Thymus (tissue), 11 donors: ENCODE results near the gene CMIP. TPM values are rescaled to one million over a fixed set of nuclear protein-coding genes. Genes with fewer than 3 reads are reported as not detected.

Source experiments
- DNase-seq, 9 donors: peaks; one replicate each; pipeline ENCODE4 v3.0.0-alpha.2; 2013; ENCODE audit warnings: low spot score in 9 of 9, low read depth in 6 of 9, missing footprints in 1 of 9
- H3K27ac ChIP-seq, 2 donors: one replicate each; pipeline ENCODE4 v1.5.1; 2013; ENCODE audit warnings: control low read depth in 1 of 2, low read depth in 1 of 2, low read length in 1 of 2, mild to moderate bottlenecking in 1 of 2, moderate library complexity in 1 of 2
- H3K27me3 ChIP-seq, 2 donors: one replicate each; pipeline ENCODE4 v1.5.1; 2013; ENCODE audit warnings: low read length in 1 of 2; ENCODE audit not compliant: control insufficient read depth in 2 of 2, insufficient read depth in 1 of 2
- H3K36me3 ChIP-seq, 2 donors: one replicate each; pipeline ENCODE4 v1.5.1; 2013; ENCODE audit warnings: low read length in 1 of 2, mild to moderate bottlenecking in 1 of 2, moderate library complexity in 1 of 2; ENCODE audit not compliant: control insufficient read depth in 2 of 2, insufficient read depth in 2 of 2
- H3K4me1 ChIP-seq, 2 donors: one replicate each; pipeline ENCODE4 v1.5.1; 2013; ENCODE audit warnings: low read length in 2 of 2; ENCODE audit not compliant: control insufficient read depth in 2 of 2, insufficient read depth in 2 of 2
- H3K4me3 ChIP-seq, 2 donors: one replicate each; pipeline ENCODE4 v1.5.1; 2013; ENCODE audit warnings: low read length in 2 of 2, control low read depth in 1 of 2, mild to moderate bottlenecking in 1 of 2
- H3K9me3 ChIP-seq, 2 donors: one replicate each; pipeline ENCODE4 v1.5.1; 2013; ENCODE audit warnings: low read length in 1 of 2, mild to moderate bottlenecking in 1 of 2; ENCODE audit not compliant: control insufficient read depth in 2 of 2, insufficient read depth in 1 of 2
- WGBS: extraction: QIAGEN DNeasy Blood & Tissue Kit; methylation state at CpG from one replicate; pipeline ENCODE4 v1.1.7; 2013; 5-methylcytosine and 5-hydroxymethylcytosine counted together
- polyA plus RNA-seq: library from polyadenylated mRNA; stranded (reverse); fragments of 200-250 nt; gene quantifications from one replicate; pipeline ENCODE4 v1.2.3, GENCODE V29; 2013
- total RNA-seq: library from RNA; stranded (reverse); fragments of 120-200 nt; gene quantifications from one replicate; pipeline ENCODE4 v1.2.4, GENCODE V29; 2013
- donor health status: healthy.

CMIP gene
- total and polyA plus RNA-seq, 2 donors: 5.2 to 19.4 TPM

DNA sequence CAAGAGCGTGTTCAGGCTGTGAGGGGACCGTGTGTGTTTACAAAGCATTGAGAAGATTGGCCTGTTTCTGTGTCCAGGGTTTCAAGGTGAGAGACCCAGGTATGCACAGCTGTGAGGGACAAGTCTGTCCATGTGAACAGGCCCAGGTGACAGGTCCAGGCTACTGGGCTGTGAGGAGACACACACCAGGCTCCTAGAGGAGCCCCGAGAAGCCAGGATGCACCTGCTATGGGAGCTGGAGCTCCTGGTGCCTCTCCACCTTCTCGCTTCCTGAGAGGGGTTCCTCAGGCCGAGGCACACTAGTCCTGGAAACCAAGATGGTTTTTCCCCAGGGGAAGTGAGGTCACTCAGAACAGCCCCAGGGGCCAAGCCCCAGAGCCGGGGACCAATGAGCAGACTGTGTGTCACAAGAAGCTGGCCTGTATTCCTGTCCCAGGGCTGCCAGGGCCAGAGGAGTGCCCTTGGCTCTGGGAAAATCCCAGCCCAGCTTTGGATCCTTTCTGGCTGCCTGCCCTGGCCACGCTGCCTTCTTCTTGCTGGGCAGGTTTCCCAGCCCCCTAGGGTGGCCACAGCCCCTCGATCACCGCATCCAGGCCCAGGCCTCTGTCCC is 181.0 kb downstream of the CMIP start:
- no peak overlapping the region for H3K4me3 ChIP-seq
- no peak overlapping the region for H3K27ac ChIP-seq
- peaks cover 0 to 21% of the 10 kb centered on the region in 2 donors for H3K4me1 ChIP-seq
- no peaks in the 10 kb centered on the region for H3K27me3 ChIP-seq
- peaks cover 12 to 17% of the 10 kb centered on the region in 2 donors for H3K36me3 ChIP-seq
- H3K9me3 ChIP-seq: no peaks in the 10 kb centered on the region
- WGBS: 78% methylated on average over 9 of the region's 9 CpGs
- no peak for DNase-seq

DNA sequence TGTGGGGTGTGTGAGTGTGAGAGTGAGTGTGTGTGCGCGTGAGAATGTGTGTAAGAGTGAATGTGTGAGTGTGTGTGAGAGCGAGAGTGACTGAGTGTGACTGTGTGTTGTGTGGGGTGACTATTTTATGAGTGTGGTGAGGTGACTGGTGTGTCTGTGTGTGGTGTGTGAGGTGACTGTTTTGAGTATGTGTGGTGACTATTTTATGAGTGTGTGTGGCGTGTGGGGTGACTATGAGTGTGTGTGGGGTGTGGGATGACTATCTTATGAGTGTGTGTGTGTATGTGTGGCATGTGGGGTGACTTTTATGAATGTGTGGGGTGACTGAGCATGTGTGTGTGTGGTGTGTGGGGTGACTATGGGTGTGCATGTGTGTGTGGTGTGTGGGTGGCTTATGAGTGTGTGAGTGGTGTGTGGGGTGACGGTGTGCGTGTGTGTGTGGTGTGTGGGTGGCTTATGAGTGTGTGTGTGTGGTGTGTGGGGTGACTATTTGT is 181.6 kb downstream of the CMIP start:
- Histone ChIP-seq H3K4me1 (peaks cover 0 to 23% of the 10 kb centered on the region in 2 donors), H3K9me3 (no peaks in the 10 kb centered on the region), H3K4me3 (no peak overlapping the region), H3K36me3 (peaks cover 12 to 17% of the 10 kb centered on the region in 2 donors), H3K27ac (no peak overlapping the region), H3K27me3 (no peaks in the 10 kb centered on the region)
- WGBS: 97% methylated on average over 6 of the region's 6 CpGs
- DNase-seq: no peak

DNA sequence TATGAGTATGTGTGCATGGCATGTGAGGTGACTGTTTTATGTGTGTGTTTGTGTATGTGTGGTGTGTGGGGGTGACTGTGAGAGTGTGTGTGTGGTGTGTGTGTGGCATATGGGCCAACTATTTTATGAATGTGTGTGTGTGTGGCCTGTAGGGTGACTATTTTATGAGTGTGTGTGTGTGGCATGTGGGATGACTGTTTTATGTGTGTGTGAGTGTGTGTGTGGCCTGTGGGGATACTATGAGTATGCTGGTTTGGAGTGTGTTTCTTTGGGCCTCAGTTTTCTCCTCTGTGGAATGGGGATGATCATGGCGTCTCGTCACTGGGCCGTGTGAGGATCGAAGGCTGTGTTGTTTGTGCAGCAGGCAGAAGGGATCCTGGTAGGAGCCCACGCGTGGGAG is 182.4 kb downstream of the CMIP start:
- DNase-seq: no peak
- Histone ChIP-seq H3K27ac (no peak overlapping the region), H3K36me3 (peaks cover 9 to 13% of the 10 kb centered on the region in 2 donors), H3K4me1 (peaks cover 0 to 26% of the 10 kb centered on the region in 2 donors), H3K9me3 (no peaks in the 10 kb centered on the region), H3K27me3 (no peaks in the 10 kb centered on the region), H3K4me3 (no peak overlapping the region)
- WGBS: 98% methylated on average over 6 of the region's 6 CpGs

DNA sequence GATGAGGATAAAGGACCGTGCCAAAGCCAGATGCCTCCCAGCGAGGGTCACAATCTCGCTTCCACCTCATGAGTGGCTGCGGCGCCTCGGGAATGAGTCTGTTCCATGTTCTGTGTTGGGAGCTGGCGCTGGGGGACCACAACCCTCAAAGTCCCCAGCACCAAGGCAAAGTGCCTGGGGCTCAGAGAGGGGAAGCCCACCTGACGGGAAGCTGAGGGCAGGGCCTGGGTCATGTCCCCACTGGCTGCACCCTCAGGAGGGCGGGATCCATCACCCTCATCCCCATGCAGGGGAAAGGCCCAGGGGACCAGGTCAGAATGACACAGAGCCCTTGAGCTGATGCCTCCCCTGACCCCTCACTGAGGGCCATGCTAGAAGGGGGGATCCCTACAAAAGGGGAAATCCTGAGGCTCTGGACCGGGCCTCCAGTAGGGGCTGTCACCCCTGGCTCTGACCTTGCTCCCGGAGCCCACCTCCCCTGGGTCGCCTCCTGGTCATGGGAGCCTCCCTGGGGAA is 183.2 kb downstream of the CMIP start:
- Histone ChIP-seq H3K27ac (no peak overlapping the region), H3K27me3 (no peaks in the 10 kb centered on the region), H3K36me3 (peaks cover 9 to 13% of the 10 kb centered on the region in 2 donors), H3K9me3 (no peaks in the 10 kb centered on the region), H3K4me1 (peaks cover 6 to 33% of the 10 kb centered on the region in 2 donors), H3K4me3 (no peak overlapping the region)
- DNase-seq: no peak
- 96% methylated on average over 12 of the region's 12 CpGs for WGBS

DNA sequence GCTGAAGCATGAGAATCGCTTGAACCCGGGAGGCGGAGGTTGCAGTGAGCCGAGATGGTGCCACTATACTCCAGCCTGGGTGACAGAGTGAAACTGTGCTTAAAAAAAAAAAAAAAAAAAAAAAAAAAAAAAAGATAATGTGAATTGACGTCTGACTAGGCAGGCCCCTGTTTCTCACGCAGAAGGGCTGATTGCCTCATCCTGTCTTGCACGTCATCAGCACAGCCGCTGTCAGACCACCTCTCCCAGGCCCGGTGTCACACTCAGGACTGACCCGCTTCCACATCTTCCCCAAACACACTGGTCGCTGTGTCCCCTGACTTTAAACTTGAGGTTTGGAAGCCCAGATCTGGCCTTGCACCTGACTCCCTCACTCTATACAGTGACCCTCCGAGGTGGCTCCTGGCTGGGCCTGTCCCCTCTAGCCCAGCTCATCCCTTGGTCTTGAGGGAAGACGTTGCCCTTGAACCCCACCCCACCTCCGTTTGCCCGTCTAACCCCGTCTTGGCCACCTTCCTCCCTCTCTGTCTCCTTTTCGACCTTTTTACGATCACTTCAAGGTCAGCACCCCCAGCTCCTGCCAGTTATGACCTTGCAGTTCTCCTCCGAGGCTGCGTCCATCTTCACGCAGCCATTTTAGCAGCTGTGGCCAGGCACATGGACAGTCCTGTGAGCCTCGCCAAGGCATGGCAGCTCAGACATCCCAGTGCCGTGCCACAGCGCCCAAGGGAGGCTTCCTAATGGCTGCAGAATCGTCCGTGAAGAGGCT is 184.6 kb downstream of the CMIP start:
- no peaks in the 10 kb centered on the region for H3K27me3 ChIP-seq
- H3K4me1 ChIP-seq: peaks cover 19 to 47% of the 10 kb centered on the region in 2 donors
- DNase-seq: no peak
- 98% methylated on average over 26 of the region's 26 CpGs for WGBS
- no peak overlapping the region for H3K4me3 ChIP-seq
- H3K9me3 ChIP-seq: no peaks in the 10 kb centered on the region
- H3K36me3 ChIP-seq: peaks cover 6 to 13% of the 10 kb centered on the region in 2 donors
- no peak overlapping the region for H3K27ac ChIP-seq

DNA sequence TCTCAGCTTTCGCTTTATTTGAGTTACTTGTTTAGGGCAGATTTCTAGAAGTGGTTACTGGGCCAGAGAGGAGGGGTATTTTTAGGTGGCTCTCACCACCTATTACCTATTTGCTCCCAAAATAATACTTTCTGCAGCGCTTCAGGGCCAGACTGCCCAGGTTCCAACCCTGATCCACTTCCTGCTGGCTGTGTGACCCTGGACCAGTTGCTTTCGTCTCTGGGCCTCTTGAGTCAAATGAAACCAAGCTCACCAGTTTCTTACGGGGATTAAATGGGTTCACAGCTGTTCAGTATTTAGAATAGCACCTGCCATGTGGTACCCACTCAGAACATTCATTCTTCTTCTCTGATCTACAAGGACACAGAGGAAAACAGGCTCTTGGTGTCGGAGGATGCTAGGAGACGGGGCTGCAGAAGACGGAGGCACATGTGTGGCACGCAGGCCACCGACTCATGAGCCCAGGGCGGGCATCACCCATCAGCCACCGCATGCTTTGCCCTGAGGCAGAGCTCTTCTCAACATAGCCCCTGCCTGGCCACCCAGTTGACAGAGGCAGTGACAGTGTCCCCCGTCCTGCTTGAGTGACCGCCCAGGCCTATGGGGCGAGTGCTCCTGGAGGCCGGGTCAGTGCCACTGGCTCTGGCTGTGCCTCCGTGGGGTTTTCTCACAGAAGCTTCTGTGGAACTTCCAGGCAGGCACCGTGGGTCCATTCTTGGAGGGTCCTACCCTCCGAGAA is 185.5 kb downstream of the CMIP start:
- Histone ChIP-seq H3K27ac (no peak overlapping the region), H3K9me3 (no peaks in the 10 kb centered on the region)
- 97% methylated on average over 18 of the region's 18 CpGs for WGBS

DNA sequence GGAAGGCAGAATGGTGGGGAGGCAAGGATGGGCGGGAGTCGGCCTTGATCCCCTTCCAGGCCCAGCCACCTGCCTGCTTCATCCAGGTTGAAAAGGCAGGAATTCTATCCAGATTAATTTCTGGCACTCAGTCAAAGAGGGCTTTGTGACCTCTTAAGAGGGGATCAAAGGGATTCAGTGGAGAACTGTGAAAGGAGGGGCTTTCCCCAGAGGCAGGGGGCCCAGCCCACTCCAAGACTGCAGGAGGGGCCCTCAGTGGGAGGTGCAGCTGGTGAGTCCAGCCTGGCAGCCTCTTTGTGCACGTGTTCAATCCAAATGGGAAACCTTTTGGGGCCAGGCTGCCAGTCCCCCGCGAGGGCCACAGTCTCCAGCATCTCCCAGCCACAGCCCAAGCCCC is 186.0 kb downstream of the CMIP start:
- Histone ChIP-seq H3K27me3 (no peaks in the 10 kb centered on the region), H3K4me3 (no peak overlapping the region), H3K9me3 (no peaks in the 10 kb centered on the region), H3K36me3 (peaks cover 0 to 9% of the 10 kb centered on the region in 2 donors), H3K27ac (peak overlapping the region in 1 of 2 donors; percentile 17), H3K4me1 (peaks cover 28 to 55% of the 10 kb centered on the region in 2 donors)
- WGBS: 92% methylated on average over 5 of the region's 5 CpGs
- DNase-seq: peak in 1 of 9 donors; percentile 21

More for the DNA sequence above, 185.5 kb downstream of the CMIP start:
- Histone ChIP-seq H3K36me3 (peaks cover 0 to 9% of the 10 kb centered on the region in 2 donors), H3K4me3 (no peak overlapping the region), H3K4me1 (peaks cover 26 to 53% of the 10 kb centered on the region in 2 donors), H3K27me3 (no peaks in the 10 kb centered on the region)
- DNase-seq: no peak

DNA sequence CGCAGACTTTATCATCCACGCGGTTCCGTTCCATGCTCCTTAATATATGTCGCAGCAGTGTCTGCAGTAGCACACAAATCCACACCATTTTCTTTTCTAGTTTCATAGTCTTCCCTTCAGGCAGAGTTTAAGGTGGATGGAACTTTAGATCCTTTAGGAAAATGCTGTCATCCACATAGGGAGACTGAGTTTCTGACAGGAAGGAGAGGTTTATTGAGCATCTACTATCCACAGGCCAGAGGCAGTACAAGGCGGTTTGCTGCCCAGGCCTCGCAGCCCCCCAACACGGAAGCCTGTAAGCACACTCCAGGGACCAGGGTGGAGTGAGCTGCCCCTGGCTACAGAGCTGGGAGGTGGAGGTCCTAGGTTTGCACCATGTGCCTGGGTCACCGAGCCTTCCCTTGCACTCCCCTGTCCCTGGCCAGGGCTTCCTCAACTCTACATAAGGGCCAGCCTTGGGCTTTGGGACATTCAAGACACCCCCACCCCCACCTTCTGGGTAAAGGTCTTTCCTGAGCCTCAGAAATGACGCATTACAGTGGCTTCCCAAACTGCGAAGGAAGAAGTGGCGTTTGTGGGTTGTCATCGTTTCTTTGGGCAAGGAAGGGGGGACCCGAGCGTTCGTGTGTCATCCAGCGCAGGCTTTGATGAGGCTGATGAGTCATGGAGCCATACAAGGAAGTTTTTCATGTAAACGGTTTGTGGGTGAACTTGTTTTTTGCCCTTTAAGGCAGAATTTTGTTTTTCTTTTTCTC is 188.0 kb downstream of the CMIP start:
- Histone ChIP-seq H3K36me3 (peaks cover 0 to 9% of the 10 kb centered on the region in 2 donors), H3K4me1 (peaks cover 28 to 65% of the 10 kb centered on the region in 2 donors), H3K27ac (peak overlapping the region; percentile 78 to 86), H3K9me3 (no peaks in the 10 kb centered on the region), H3K27me3 (no peaks in the 10 kb centered on the region), H3K4me3 (no peak overlapping the region)
- WGBS: 48% methylated on average over 18 of the region's 18 CpGs
- peak in 8 of 9 donors; percentile 29 to 83 (median 58) for DNase-seq
